Transverse colon (tissue), 4 donors: ENCODE measurements around the gene DIP2B.

Experiments
- EP300 ChIP-seq: sonication (generic); formaldehyde crosslinking; IDR thresholded peaks from one replicate; pipeline ENCODE4 v1.6.1; 2017; ENCODE audit warnings: antibody characterized with exemption, low read depth
- POLR2A ChIP-seq: fragments of 450-650 bp; IDR thresholded peaks from one replicate; pipeline ENCODE4 v1.6.1; 2016; ENCODE audit warnings: antibody characterized with exemption, mild to moderate bottlenecking, moderate library complexity
- POLR2AphosphoS5 ChIP-seq, 3 donors: sonication (generic); formaldehyde crosslinking; IDR thresholded peaks; one replicate each; pipeline ENCODE4 v1.6.1; 2016; ENCODE audit warnings: antibody characterized with exemption in 3 of 3
- TF ChIP-seq, protein P1 (sequence below), 5 experiments: fragments of 200-600 bp in 3 of 5; fragments of 450-650 bp in 2 of 5; sonication (generic) in 3 of 5; IDR thresholded peaks; 1 replicate in 2 of 5; 2 replicates in 3 of 5; pipeline ENCODE4 v1.5.1; 2016 to 2017; ENCODE audit warnings: antibody characterized with exemption in 5 of 5, inconsistent platforms in 3 of 5, mild to moderate bottlenecking in 2 of 5, moderate library complexity in 1 of 5

DNA sequence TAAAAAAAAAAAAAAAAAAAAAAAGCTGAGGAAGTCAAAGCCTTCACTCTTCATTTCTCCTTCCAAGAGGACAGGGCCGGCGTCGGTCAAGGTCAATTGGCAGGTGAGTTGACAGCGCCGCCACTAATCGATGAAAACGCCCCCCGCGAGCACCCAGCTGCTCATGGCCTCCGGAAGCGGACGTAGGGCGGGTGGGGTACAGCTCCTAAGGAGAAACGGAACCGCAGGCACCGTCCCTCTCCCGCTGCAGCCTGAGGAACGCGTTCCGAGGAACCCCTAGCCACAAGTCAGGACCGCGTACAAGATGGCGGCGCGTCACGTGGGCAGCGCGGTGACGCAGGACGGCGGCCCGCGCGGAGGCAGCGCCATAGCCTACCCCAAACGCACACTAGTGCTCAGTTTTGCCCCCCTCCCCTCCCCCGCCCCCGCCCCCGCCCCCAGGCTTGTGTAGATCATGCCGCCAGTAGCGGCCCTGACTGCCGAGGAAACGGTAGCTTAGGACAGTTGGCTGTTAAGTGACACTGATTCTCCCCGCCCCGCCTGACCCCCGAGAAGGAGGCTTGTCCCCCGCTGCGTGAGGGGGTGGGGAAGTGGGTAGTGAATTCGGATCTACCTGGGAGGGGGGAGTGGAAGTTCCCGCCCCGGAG, 259.0 kb downstream of the DIP2B start, which contains the start of gene ATF1:
- TF ChIP-seq, protein P1, sequence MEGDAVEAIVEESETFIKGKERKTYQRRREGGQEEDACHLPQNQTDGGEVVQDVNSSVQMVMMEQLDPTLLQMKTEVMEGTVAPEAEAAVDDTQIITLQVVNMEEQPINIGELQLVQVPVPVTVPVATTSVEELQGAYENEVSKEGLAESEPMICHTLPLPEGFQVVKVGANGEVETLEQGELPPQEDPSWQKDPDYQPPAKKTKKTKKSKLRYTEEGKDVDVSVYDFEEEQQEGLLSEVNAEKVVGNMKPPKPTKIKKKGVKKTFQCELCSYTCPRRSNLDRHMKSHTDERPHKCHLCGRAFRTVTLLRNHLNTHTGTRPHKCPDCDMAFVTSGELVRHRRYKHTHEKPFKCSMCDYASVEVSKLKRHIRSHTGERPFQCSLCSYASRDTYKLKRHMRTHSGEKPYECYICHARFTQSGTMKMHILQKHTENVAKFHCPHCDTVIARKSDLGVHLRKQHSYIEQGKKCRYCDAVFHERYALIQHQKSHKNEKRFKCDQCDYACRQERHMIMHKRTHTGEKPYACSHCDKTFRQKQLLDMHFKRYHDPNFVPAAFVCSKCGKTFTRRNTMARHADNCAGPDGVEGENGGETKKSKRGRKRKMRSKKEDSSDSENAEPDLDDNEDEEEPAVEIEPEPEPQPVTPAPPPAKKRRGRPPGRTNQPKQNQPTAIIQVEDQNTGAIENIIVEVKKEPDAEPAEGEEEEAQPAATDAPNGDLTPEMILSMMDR (IDR thresholded peaks at IDR 0.05), result no peak
- TF ChIP-seq POLR2A (peak; percentile 83), POLR2AphosphoS5 (IDR thresholded peaks at IDR 0.05) (peak; percentile 87 to 96 (median 94)), EP300 (no peak)
